HUES48 (cell line): ENCODE results near the gene OR9I1.

Source experiments
- H3K27ac ChIP-seq: one replicate; pipeline ENCODE4 v1.7.0; 2013; ENCODE audit warnings: low read depth, low read length, inconsistent platforms
- H3K27me3 ChIP-seq: 2 replicates; pipeline ENCODE4 v1.6.1; 2013; ENCODE audit warnings: mild to moderate bottlenecking, low read length; ENCODE audit not compliant: control insufficient read depth, insufficient read depth
- H3K36me3 ChIP-seq: 2 replicates; pipeline ENCODE4 v1.6.1; 2013; ENCODE audit warnings: low read length; ENCODE audit not compliant: control insufficient read depth, insufficient read depth
- H3K4me1 ChIP-seq: 2 replicates; pipeline ENCODE4 v1.6.1; 2013; ENCODE audit warnings: mild to moderate bottlenecking, low read length; ENCODE audit not compliant: control insufficient read depth, insufficient read depth
- H3K4me3 ChIP-seq: 2 replicates; pipeline ENCODE4 v1.5.1; 2013; ENCODE audit warnings: mild to moderate bottlenecking, low read depth, low read length
- H3K9ac ChIP-seq: 2 replicates; pipeline ENCODE4 v1.6.1; 2013; ENCODE audit warnings: mild to moderate bottlenecking, low read depth, low read length, moderate library complexity
- H3K9me3 ChIP-seq: 2 replicates; pipeline ENCODE4 v1.6.1; 2013; ENCODE audit warnings: low read length; ENCODE audit not compliant: control insufficient read depth, insufficient read depth

OR9I1 gene, protein sequence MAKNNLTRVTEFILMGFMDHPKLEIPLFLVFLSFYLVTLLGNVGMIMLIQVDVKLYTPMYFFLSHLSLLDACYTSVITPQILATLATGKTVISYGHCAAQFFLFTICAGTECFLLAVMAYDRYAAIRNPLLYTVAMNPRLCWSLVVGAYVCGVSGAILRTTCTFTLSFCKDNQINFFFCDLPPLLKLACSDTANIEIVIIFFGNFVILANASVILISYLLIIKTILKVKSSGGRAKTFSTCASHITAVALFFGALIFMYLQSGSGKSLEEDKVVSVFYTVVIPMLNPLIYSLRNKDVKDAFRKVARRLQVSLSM

DNA sequence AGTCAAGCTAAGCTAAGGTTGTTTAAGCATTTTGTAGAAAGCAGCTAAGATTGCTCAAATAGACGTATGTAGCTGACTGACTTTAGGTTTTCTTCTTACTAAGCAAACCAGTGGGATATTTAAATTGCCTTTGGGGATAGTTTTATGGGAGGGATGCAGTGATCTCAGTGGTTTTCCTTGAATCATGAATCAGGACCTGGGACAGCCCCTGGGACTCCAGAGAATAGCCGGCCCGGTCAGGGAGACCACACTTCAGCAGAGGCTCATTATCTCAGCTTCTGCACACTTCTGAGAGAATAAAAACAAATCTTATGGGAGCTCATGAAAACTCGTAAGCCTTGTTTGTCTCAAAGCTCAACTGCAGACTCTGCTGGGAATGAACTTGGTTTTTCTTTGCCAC, at the start of gene OR9I1:
OR9I1 (minus strand) TSS at position 62 of the 400 bp plus-strand sequence. CDS start 6,086 bp downstream, outside the sequence.
- Histone ChIP-seq H3K9me3 (no peaks in the 10 kb centered on the region), H3K27me3 (no peaks in the 10 kb centered on the region), H3K4me3 (no peak within 1 kb of the TSS), H3K36me3 (no peaks in the 10 kb centered on the region), H3K4me1 (no peaks in the 10 kb centered on the region), H3K9ac (no peak within 1 kb of the TSS), H3K27ac (no peak within 1 kb of the TSS)

DNA sequence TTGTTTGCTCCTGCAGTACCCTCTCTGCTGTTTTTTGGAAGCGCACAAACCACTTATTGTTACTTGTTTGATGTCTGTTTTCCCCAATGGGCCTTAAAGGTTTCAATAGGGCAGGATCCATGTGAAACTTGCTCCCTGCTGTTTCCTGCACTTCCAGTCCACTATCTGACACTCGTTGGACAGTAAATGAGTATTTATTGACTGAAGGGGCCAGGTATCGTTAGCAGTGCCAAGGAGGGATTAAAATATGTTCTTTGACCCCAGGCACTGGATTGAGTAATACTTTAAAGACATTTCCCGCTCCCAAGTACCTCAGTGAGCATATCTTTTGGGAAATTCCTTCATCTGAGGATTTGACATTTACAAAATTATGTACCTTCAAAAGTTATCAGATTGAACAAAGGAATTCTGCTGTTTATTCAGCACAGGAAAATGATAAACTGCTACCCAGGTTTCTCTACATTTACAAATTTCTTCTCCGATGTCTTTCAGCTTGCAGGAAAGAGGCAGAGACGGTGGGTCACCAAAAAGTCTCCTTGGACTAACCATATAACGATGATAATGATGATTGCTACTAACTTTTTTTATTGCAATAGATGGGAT, 40.3 kb upstream of the OR9I1 start:
- Histone ChIP-seq H3K9me3 (no peaks in the 10 kb centered on the region), H3K4me1 (0 out of 2 replicates have a peak, but pooled peaks cover 6% of the 10 kb centered on the region), H3K9ac (no peak overlapping the region), H3K36me3 (no peaks in the 10 kb centered on the region), H3K27me3 (no peaks in the 10 kb centered on the region), H3K27ac (no peak overlapping the region), H3K4me3 (no peak overlapping the region)

DNA sequence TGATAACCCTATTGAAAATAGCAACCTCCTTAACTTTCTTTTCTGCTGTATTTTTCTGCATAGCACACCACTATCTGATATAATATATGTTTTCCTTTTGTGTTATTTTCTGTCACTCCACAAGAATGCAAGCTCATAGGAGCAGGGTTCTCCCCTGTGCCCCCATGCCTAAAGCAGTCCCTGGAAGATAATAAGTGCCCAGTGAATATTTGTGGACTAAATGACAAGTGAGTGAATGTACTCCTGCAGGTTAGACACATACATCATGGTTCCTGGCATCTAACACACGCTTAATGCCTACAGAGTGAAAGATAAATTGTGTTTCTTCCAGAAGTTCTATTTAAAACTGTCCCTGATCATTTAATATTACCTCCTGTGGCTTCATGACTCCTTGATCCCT, 39.7 kb upstream of the OR9I1 start:
- no peak overlapping the region for H3K9ac ChIP-seq
- no peaks in the 10 kb centered on the region for H3K36me3 ChIP-seq
- H3K27me3 ChIP-seq = no peaks in the 10 kb centered on the region
- H3K4me1 ChIP-seq = 0 out of 2 replicates have a peak, but pooled peaks cover 6% of the 10 kb centered on the region
- no peak overlapping the region for H3K27ac ChIP-seq
- no peak overlapping the region for H3K4me3 ChIP-seq
- no peaks in the 10 kb centered on the region for H3K9me3 ChIP-seq

DNA sequence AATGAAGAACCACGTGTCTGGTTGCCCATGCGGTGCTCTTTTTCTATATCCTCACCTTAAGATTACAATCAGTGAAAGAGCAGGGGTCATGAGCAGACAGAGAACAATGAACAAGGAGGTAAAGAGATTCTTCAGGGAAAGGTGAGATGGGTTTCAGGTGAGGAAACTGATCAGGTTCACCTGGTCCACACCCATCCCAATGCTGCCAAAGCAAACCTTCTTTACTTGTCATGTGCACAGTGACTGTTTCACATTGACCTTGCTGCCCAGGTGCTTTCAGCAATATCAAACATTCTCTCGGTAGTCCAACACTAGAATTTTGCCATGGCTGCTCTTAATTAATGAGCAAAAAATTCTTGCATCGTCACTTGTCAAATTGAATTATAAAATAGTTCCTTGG, 39.1 kb upstream of the OR9I1 start:
- Histone ChIP-seq H3K27me3 (no peaks in the 10 kb centered on the region), H3K27ac (no peak overlapping the region), H3K4me3 (no peak overlapping the region), H3K9me3 (no peaks in the 10 kb centered on the region), H3K36me3 (no peaks in the 10 kb centered on the region), H3K9ac (no peak overlapping the region), H3K4me1 (0 out of 2 replicates have a peak, but pooled peaks cover 6% of the 10 kb centered on the region)

DNA sequence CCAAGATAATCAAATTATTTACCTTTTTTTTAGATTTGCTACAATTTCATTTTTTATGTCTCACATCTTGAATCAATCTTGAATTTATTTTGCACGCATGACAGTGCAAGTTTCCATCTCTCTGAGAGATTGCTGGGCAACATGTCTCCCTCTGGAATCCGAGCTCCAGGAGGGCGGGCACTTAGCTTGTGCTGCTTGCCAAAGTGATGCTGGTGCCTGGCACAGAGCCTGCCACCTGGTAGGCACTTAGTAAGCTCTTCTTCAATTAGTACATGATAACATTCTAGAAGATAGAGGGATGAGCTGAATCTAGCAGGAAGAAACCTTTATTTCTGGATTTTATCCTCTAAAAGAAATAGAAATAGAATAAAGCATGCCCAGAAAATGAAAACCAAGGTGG, 27.5 kb upstream of the OR9I1 start:
- Histone ChIP-seq H3K4me3 (no peak overlapping the region), H3K9ac (no peak overlapping the region), H3K27me3 (no peaks in the 10 kb centered on the region), H3K27ac (no peak overlapping the region), H3K4me1 (no peaks in the 10 kb centered on the region), H3K9me3 (no peaks in the 10 kb centered on the region), H3K36me3 (no peaks in the 10 kb centered on the region)

DNA sequence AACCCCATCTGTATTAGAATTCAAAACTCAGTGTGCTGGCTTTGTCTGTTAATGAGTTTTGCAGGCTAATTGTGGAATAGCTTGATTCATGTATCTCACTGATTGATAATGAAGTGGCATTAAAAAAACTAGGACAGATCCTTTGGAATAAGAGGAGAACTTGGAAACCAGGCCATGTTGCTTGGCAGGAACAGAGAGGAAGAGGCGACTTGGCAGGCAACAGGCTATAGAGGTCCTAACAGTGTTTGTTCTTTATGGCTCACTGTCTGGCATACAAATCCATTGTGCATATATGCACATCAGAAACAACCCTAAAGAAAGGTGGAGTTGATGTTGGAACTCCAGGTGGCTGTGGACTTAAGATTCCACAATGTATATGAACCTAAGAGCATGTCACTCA, 17.4 kb upstream of the OR9I1 start:
- Histone ChIP-seq H3K4me3 (no peak overlapping the region), H3K36me3 (no peaks in the 10 kb centered on the region), H3K9me3 (no peaks in the 10 kb centered on the region), H3K4me1 (no peaks in the 10 kb centered on the region), H3K27ac (no peak overlapping the region), H3K27me3 (no peaks in the 10 kb centered on the region), H3K9ac (no peak overlapping the region)

DNA sequence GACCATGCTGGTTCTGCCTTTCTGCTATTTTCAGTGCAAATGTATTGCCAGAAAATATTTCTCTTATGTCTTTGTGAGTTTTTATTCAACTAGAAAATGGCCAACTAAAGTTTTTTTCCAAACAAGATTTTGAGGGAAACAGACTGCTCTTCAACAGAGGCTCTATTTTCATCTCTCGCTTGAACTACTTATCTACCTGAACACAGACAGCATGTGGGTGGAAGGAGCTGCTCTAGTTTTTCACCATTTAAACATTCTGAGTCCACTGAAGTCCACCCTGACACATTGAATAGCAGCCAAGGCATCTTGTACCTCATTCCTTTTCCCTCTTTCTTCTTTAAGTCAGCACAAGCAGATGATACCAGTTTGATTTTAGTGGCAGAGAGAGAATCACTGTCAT, 9.8 kb upstream of the OR9I1 start:
- Histone ChIP-seq H3K4me3 (no peak overlapping the region), H3K9me3 (no peaks in the 10 kb centered on the region), H3K27me3 (no peaks in the 10 kb centered on the region), H3K9ac (no peak overlapping the region), H3K27ac (no peak overlapping the region), H3K36me3 (no peaks in the 10 kb centered on the region), H3K4me1 (no peaks in the 10 kb centered on the region; the same call in 1 of the 2 replicates)

DNA sequence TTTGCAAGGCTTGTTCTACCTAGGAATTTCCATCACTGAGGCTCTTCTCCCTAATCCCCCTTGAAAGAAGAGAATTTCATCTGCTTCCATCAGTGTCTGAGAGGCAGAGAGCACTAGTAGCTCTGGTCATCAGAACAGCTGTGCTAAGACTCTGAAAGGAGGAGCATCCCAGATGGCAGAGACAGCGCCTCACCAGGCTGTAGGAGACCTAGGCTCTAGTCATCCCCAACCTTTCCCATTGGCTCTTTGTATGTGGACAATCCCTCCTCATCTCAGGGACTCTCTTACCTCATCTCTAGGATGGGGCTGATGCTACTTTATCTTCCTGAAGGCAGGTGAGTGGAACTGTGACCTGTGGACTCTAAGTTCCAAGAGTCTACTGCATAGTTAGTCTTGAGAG, 8.8 kb upstream of the OR9I1 start:
- Histone ChIP-seq H3K9ac (no peak overlapping the region), H3K9me3 (no peaks in the 10 kb centered on the region), H3K36me3 (no peaks in the 10 kb centered on the region), H3K4me3 (no peak overlapping the region), H3K27ac (no peak overlapping the region), H3K27me3 (no peaks in the 10 kb centered on the region), H3K4me1 (no peaks in the 10 kb centered on the region; the same call in 1 of the 2 replicates)

DNA sequence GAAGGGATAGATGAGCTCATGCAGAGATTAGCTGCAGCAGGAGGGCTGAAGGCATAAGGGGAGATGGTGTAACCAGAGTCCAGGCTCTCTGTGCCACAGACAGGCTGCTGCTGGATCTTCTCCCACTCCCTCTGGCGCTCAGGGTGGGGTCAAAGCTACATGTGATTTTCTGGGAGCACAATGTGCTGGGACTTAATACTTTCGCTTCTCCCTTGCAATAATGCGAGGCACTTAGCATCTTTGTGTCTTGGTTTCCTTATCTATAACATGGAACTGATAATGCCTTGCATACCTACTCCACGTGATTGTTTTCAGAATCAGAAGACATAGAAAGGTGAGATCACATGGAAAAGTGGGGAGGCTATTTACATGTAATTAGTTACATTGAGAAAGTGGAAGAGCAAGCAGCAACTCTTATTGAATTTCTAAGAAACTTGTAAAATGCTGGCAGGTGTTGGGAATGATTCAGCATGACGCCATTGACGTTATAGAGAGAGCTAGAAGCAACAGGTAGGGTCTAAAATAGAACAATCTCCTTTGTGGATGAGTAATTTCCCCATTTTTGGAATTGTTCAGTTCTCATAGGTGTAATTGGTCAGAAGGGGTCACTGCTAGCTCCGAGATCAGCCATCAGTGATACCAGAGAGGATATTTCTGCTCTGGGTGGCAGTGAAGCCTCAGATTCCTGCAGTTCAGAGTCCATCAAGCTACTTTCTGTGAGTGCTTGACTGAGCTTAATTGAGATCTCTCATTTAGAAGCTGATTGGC, 8.2 kb upstream of the OR9I1 start:
- no peak overlapping the region for H3K9ac ChIP-seq
- no peaks in the 10 kb centered on the region; the same call in 1 of the 2 replicates for H3K4me1 ChIP-seq
- no peaks in the 10 kb centered on the region for H3K36me3 ChIP-seq
- no peak overlapping the region for H3K4me3 ChIP-seq
- no peaks in the 10 kb centered on the region for H3K9me3 ChIP-seq
- no peaks in the 10 kb centered on the region for H3K27me3 ChIP-seq
- no peak overlapping the region for H3K27ac ChIP-seq

DNA sequence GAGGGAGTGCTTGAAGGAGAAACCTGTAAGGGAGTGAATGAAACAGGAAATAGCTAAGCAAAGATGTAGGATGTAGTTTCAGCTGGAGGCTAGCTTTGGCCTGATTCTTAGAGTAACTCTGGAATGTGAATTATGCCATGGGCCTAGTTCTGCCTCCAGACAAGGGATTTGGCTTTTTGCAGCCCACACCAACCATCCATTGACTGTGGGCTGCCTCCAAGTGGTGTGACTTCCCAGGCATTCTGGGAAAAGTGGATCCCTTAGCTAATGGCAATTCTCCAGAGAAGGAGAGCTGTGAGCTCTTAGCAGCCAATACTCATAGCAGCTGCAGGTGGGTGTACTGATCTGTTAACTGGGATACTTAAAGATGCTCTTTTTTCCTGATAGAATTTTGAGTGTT, 2.0 kb upstream of the OR9I1 start:
- no peak overlapping the region for H3K27ac ChIP-seq
- no peaks in the 10 kb centered on the region for H3K4me1 ChIP-seq
- no peaks in the 10 kb centered on the region for H3K27me3 ChIP-seq
- H3K9me3 ChIP-seq = no peaks in the 10 kb centered on the region
- no peak overlapping the region for H3K9ac ChIP-seq
- no peak overlapping the region for H3K4me3 ChIP-seq
- no peaks in the 10 kb centered on the region for H3K36me3 ChIP-seq

DNA sequence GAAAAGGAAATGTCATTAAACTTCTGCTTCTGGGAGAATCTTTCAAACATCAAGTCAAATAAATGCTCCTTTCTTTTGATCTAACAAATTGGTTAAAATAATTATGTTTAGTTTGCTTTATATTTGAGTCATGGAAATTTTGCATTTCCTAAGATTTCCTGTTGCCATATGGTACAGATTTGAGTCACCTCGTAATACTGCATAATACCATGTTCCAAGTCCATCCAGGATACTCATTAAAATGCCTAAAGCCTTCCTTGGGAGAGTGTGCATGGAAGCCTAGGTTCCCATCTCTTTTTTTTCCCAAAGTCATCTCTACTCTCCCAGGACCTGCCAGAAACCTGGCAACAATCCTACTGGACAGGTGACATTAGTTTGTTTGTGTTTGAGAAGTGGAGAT, 4.2 kb downstream of the OR9I1 start:
- H3K36me3 ChIP-seq = no peaks in the 10 kb centered on the region
- no peaks in the 10 kb centered on the region for H3K9me3 ChIP-seq
- H3K27me3 ChIP-seq = no peaks in the 10 kb centered on the region
- no peak overlapping the region for H3K4me3 ChIP-seq
- H3K9ac ChIP-seq = no peak overlapping the region
- no peaks in the 10 kb centered on the region for H3K4me1 ChIP-seq
- no peak overlapping the region for H3K27ac ChIP-seq
